ENCODE results near the gene INPP5A.

- no peak for TF ChIP-seq RCOR1 (conservative IDR thresholded peaks at IDR 0.05; ENCODE audit: low read depth, low read length)
- TF ChIP-seq POLR2A (IDR thresholded peaks at IDR 0.05; ENCODE audit: low read depth, low read length): no peak
- TF ChIP-seq CTCF (IDR thresholded peaks at IDR 0.05 in 2 of 3, conservative IDR thresholded peaks at IDR 0.05 in 1 of 3; ENCODE audit: control insufficient read depth in 2 of 3, extremely low read depth in 1 of 3, insufficient read depth in 1 of 3, low read depth in 3 of 3, low read length in 3 of 3): no peak
- TF ChIP-seq TBL1XR1 (IDR thresholded peaks at IDR 0.05; ENCODE audit: low read depth, low read length): no peak
- no peak for TF ChIP-seq EZH2 (IDR thresholded peaks at IDR 0.05; ENCODE audit: borderline replicate concordance, control insufficient read depth, low read depth, low read length)
- TF ChIP-seq MAX (IDR thresholded peaks at IDR 0.05; ENCODE audit: low read depth, low read length): no peak
- no peak for TF ChIP-seq CHD2 (IDR thresholded peaks at IDR 0.05; ENCODE audit: borderline replicate concordance, low read depth, low read length)
- TF ChIP-seq SREBF2 (IDR thresholded peaks at IDR 0.05; ENCODE audit: low read length): no peak
- TF ChIP-seq FOXM1 (IDR thresholded peaks at IDR 0.05; ENCODE audit: low read depth, low read length): no peak
- no peak for TF ChIP-seq ZBTB4 (CRISPR knock-in tag; IDR thresholded peaks at IDR 0.05)
- TF ChIP-seq DPF2 (IDR thresholded peaks at IDR 0.05): no peak
- TF ChIP-seq CBFB (IDR thresholded peaks at IDR 0.05; ENCODE audit: low read depth): no peak
Measured at GRCh38 chr10:132489053-132489703, 48.4 kb upstream of the INPP5A start.

Data from GM12878 (cell line).